ENCODE measurements around the gene POLD3. TPM values are rescaled to one million over a fixed set of nuclear protein-coding genes. Genes with fewer than 3 reads are reported as not detected.
A peak's percentile ranks its signal among the peaks of the same experiment; 100 is the strongest.

Gene POLD3
- total and polyA plus RNA-seq, 7 donors, result 11.2 to 23.0 (median 14.1) TPM

- H3K27ac ChIP-seq, result peak overlapping the region; percentile 52 to 83 (median 68)
- intact Hi-C loops (cut with DNase I), result loop anchor here (5.0 kb wide), 1 partner anchor 44 kb away; no protein-coding TSS in a partner anchor
Observed at GRCh38 chr11:74680703-74681531, 88.5 kb downstream of the POLD3 start.

GRCh38 chr11:74681686-74682651 is 89.6 kb downstream of the POLD3 start:
- intact Hi-C loops (cut with DNase I), result loop anchor here (5.0 kb wide), 1 partner anchor 45 kb away; no protein-coding TSS in a partner anchor
- H3K9me3 ChIP-seq, result no peaks in the 10 kb centered on the region
- no peak overlapping the region for H3K4me3 ChIP-seq
- peak; percentile 88 for DNase-seq
- TF ChIP-seq, protein P1, sequence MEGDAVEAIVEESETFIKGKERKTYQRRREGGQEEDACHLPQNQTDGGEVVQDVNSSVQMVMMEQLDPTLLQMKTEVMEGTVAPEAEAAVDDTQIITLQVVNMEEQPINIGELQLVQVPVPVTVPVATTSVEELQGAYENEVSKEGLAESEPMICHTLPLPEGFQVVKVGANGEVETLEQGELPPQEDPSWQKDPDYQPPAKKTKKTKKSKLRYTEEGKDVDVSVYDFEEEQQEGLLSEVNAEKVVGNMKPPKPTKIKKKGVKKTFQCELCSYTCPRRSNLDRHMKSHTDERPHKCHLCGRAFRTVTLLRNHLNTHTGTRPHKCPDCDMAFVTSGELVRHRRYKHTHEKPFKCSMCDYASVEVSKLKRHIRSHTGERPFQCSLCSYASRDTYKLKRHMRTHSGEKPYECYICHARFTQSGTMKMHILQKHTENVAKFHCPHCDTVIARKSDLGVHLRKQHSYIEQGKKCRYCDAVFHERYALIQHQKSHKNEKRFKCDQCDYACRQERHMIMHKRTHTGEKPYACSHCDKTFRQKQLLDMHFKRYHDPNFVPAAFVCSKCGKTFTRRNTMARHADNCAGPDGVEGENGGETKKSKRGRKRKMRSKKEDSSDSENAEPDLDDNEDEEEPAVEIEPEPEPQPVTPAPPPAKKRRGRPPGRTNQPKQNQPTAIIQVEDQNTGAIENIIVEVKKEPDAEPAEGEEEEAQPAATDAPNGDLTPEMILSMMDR (IDR thresholded peaks at IDR 0.05), result no peak
- TF ChIP-seq POLR2AphosphoS5 (IDR thresholded peaks at IDR 0.05), result peak; percentile 33 to 63 (median 61)
- no peak for TF ChIP-seq POLR2A (IDR thresholded peaks at IDR 0.05)
- TF ChIP-seq EP300 (IDR thresholded peaks at IDR 0.05), result peak in 1 of 4 donors; percentile 21
- peaks cover 0 to 48% (median 37%) of the 10 kb centered on the region in 4 donors for H3K4me1 ChIP-seq
- peak overlapping the region; percentile 63 to 83 (median 76) for H3K27ac ChIP-seq
- H3K36me3 ChIP-seq, result no peaks in the 10 kb centered on the region
- WGBS, 2 donors, result 80 to 89% methylated on average over 12 of the region's 12 CpGs
- H3K27me3 ChIP-seq, result no peaks in the 10 kb centered on the region

More at GRCh38 chr11:74680703-74681531, 88.5 kb downstream of the POLD3 start:
- 89 to 90% methylated on average over 18 of the region's 18 CpGs for WGBS, 2 donors
- Histone ChIP-seq H3K9me3 (no peaks in the 10 kb centered on the region), H3K36me3 (no peaks in the 10 kb centered on the region), H3K27me3 (no peaks in the 10 kb centered on the region), H3K4me1 (peaks cover 0 to 56% (median 37%) of the 10 kb centered on the region in 4 donors), H3K4me3 (no peak overlapping the region)
- DNase-seq, result no peak
- TF ChIP-seq, protein P1 (IDR thresholded peaks at IDR 0.05), result no peak
- TF ChIP-seq EP300 (IDR thresholded peaks at IDR 0.05) (no peak), POLR2AphosphoS5 (IDR thresholded peaks at IDR 0.05) (no peak), POLR2A (IDR thresholded peaks at IDR 0.05) (no peak)

DNA sequence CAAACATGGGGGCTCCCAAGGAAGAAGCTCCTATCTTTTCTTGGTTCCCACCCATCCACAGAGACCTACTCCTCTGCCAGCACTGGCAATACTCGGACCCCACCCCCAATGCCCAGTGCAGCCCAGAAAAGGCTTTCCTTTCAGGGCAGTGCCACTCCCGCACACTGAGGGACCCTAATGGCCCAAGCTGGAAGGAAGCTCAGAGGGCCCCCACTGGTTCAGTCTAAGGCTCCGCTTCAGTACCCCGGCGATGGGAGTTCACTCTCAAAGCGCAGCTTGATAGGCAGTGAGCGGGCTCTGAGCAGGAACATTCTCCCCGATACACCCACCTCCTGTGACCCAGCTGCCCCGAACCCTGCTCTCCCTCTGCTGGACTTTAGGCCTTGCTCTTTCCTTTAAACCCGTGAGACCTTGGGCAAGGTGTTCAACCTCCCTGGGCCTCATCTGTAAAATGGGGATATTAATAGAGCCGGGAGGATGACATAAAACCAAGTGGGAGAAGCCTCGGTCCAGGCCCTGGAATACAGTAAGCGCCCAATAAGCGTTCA is 90.4 kb downstream of the POLD3 start:
- peaks cover 0 to 49% (median 39%) of the 10 kb centered on the region in 4 donors for H3K4me1 ChIP-seq

More for the DNA sequence above, 90.4 kb downstream of the POLD3 start:
- intact Hi-C loops (cut with DNase I), result loop anchor here (5.0 kb wide), 1 partner anchor 46 kb away; no protein-coding TSS in a partner anchor
- no peak for DNase-seq
- H3K27me3 ChIP-seq, result no peaks in the 10 kb centered on the region
- WGBS, 2 donors, result 80 to 88% methylated on average over 14 of the region's 14 CpGs
- H3K36me3 ChIP-seq, result no peaks in the 10 kb centered on the region
- TF ChIP-seq POLR2AphosphoS5 (IDR thresholded peaks at IDR 0.05) (no peak), POLR2A (IDR thresholded peaks at IDR 0.05) (no peak), EP300 (IDR thresholded peaks at IDR 0.05) (no peak)
- TF ChIP-seq, protein P1 (IDR thresholded peaks at IDR 0.05), result no peak
- peak overlapping the region; percentile 63 to 83 (median 76) for H3K27ac ChIP-seq
- peak overlapping the region in 3 of 4 donors; percentile 48 to 54 (median 49) for H3K4me3 ChIP-seq
- H3K9me3 ChIP-seq, result no peaks in the 10 kb centered on the region

Measured in sigmoid colon (tissue), 7 donors.